H54 (cell line): ENCODE data around the gene PRSS22.

ENCODE experiments used
- DNase-seq: peaks from one replicate; pipeline ENCODE4 v3.0.0; 2011; ENCODE audit warnings: low spot score, mixed read lengths; ENCODE audit not compliant: insufficient read length
- FAIRE-seq: peaks from 3 replicates; lab custom pipeline; 2011; peaks lifted over from hg19 to GRCh38; lab: Jason Lieb, UNC
- POLR2A ChIP-seq: IDR thresholded peaks from 2 replicates; pipeline ENCODE4 v1.6.1; 2011; ENCODE audit warnings: low read depth, mild to moderate bottlenecking, low read length

Gene PRSS22

DNA sequence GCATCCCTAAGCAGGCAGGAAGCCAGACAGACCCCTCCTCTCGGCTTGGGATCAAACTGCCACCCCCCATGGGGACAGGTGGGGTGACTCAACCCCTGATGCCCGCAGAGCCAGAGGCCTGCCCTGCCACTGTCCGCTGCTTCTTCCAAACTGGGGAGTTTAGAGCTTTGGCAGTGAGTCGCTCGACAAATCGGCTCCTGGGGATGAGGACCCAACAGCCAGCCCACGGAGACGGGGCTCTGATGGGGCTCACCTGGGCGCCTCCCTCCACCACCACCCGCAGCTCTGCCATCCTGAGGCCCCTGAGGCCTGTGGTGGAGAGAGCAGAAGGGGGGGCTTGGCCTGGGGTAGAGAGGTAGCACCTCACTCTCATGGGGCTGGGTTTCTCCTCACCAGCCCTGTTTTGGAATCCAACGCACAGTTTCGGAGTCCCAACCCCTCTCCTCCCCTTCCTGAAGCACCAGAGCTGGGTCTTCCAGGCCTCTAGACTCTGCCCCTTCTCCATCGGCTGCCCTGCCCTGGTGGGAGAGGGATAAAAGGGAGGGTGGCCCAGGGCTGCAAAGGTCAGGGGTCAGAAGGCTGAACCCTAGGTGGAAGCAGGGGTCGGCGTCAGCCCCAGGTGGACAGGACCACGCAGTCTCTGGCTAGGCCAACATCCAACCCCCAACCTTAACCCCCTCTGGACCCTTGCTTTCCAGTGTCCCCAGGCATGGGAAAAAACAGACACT is 5.8 kb downstream of the PRSS22 start:
- no peak for TF ChIP-seq POLR2A
- no peak for DNase-seq
- FAIRE-seq, result no peak

GRCh38 chr16:2848933-2849725 is 8.8 kb downstream of the PRSS22 start:
- no peak for DNase-seq
- no peak for TF ChIP-seq POLR2A
- no peak for FAIRE-seq

DNA sequence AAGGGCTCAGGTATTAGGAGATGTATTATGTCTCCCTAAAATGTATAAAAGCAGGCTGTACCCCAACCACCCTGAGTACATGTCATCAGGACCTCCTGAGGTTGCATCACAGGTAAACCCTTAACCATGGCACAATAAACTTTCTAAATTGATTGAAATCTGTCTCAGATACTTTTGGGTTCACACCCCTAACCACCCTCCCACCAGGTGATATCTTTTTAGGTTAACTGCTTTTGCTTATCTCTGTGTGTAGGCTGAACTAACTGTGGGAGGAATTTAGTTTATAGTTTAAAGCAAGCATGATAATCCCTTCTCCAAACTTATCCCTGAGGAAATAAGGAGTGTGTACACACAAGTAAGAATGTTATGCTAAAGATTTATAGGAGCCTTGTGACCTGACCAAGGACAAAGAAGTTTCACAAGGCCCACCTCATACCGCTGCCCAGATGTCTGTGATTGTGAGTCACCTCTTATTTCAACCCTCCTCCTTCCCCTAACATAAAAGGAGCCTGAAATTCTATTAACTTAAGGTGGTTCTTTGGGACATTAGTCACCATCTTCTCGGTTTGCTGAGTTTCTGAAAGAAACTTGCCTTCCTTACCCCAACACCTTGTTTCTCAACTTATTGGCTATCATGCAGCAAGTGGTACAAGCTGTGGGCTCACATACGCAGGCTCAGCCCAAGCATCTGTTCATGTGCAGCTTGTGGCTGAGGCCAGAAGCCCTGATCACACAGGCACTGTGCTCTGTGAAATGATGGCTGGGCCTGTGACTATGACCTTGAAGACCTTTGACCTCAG is 11.3 kb downstream of the PRSS22 start:
- FAIRE-seq (peak; percentile 69), DNase-seq (peak; percentile 69)
- TF ChIP-seq POLR2A, result no peak

DNA sequence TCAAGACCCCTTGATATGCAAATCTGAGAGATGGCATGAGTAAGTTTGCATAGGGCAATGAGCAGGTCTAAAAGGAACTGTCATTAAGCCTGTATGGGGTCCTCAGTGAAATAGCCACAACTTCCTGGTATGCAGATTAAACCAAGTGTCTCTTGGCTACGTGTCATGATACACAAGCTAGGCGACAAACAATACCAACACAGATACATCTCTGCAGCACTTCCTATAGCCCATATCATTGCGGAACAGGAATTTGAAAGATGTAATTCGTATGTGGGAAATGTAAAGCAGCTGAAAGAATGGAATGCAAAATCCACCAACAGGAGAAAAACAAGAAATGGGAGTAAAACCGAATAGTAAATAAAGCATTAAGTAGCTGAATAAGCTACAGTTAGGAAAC is 12.9 kb downstream of the PRSS22 start:
- FAIRE-seq (no peak), DNase-seq (no peak)
- TF ChIP-seq POLR2A, result no peak

GRCh38 chr16:2843526-2843925 is 14.4 kb downstream of the PRSS22 start:
- no peak for DNase-seq
- no peak for FAIRE-seq
- TF ChIP-seq POLR2A, result no peak

GRCh38 chr16:2842340-2843000 is 15.5 kb downstream of the PRSS22 start:
- TF ChIP-seq POLR2A, result no peak
- FAIRE-seq (no peak), DNase-seq (no peak)

DNA sequence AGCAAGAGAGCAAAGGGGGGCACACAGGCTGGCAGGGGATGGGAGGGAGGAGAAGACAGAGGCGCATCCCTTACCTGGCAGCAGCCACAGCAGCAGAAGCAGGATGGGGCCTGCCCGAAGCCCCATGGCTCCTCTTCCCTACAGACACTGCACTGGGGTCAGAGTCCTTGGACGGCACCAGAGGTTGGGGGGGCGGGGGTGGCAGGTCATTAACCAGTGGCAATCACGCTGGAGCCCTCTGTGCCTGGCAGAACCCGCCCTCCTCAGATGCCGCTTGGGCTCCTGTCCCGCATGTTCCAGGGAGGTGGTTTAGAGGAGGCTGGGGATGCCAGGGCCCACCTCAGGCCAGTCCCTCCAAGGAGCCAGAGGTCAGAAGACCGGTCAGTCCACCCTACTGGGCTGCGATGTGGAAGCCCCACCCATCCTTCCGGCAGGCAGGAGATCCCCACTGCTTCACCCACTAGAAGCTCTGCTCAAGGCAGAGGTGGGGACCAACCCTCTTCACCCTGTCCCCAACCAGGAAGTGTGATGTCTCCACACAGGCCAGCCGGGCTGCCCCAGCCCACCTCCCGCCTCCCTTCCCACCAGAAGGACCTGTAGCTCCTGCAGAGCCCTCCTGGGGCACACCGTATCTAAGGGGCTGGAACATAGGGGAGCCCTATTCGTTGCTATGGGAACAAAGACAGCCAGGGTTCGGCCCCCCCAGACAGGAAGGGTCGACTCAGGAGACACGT is 16.2 kb downstream of the PRSS22 start:
- no peak for FAIRE-seq
- TF ChIP-seq POLR2A, result no peak
- no peak for DNase-seq

DNA sequence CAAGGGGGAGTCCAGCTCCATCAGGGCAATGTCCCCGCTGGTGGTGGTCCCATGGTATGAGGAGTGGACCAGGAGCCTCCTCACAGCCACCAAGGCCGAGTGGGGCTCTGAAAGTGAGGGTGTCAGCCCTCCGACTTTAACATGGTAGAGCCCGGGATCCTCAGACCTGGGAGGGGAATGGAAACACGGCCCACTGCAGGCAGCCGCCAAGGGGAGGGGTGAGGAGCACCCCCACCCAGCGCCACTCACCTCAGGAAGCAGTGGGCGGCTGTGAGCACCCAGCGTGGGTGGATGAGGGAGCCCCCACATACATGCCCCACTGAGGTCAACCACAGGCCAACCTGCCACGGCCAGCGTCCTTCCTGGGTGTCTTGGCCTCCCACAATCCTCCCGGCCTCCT is 17.1 kb downstream of the PRSS22 start:
- TF ChIP-seq POLR2A, result no peak
- no peak for DNase-seq
- no peak for FAIRE-seq

- no peak for TF ChIP-seq POLR2A
- FAIRE-seq, result no peak
- DNase-seq, result no peak
Observed at GRCh38 chr16:2839650-2840450, 18.1 kb downstream of the PRSS22 start.

- DNase-seq (peak; percentile 75), FAIRE-seq (no peak)
- 0 out of 2 replicates have a peak, but pooled peaks have one; percentile 4 for TF ChIP-seq POLR2A
Observed at GRCh38 chr16:2838928-2839327, 19.0 kb downstream of the PRSS22 start.

- DNase-seq (no peak), FAIRE-seq (no peak)
- no peak for TF ChIP-seq POLR2A
Observed at GRCh38 chr16:2836646-2837508, 21.1 kb downstream of the PRSS22 start.
